VCaP (cell line): ENCODE results near the gene LOC101059915.
A peak's percentile ranks its signal among the peaks of the same experiment; 100 is the strongest.
"Not testable (repeated sequence)": the region's sequence is repeated elsewhere in the genome, so short reads cannot be mapped to it uniquely, and the experiment has no call there.

Experiments
- H3K27ac ChIP-seq: fragments of 450-650 bp; 2 replicates; pipeline ENCODE4 v1.5.1; 2017
- CTCF ChIP-seq: fragments of 450-650 bp; conservative IDR thresholded peaks from 2 replicates; pipeline ENCODE4 v1.5.1; 2017; ENCODE audit warnings: mild to moderate bottlenecking, moderate library complexity

The LOC101059915 gene

DNA sequence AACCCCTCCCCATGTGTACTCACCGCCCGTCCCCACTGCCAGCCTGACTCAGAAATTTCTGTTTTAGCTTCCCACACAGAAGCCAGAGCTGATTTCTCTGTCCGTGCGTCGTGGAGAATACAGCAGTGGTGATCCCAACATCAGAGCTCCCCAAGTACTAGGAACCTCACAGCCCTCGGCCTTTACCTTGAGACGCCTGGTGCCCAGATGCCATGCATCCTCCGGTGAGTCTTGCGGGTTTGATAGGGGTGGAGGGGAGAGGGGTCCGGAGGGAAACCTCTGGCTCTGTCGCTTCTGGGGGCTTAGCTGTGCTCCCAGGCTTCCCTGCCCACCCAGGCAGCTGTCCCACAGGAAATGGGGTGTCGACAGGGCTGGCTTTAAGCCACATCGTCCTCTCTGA is 2.1 kb downstream of the LOC101059915 start:
- TF ChIP-seq CTCF, result no peak
- no peak overlapping the region for H3K27ac ChIP-seq

- not testable (repeated sequence) for H3K27ac ChIP-seq
- peak; percentile 66 for TF ChIP-seq CTCF
Measured at GRCh38 chrX:71669947-71670346, 2.6 kb downstream of the LOC101059915 start.

DNA sequence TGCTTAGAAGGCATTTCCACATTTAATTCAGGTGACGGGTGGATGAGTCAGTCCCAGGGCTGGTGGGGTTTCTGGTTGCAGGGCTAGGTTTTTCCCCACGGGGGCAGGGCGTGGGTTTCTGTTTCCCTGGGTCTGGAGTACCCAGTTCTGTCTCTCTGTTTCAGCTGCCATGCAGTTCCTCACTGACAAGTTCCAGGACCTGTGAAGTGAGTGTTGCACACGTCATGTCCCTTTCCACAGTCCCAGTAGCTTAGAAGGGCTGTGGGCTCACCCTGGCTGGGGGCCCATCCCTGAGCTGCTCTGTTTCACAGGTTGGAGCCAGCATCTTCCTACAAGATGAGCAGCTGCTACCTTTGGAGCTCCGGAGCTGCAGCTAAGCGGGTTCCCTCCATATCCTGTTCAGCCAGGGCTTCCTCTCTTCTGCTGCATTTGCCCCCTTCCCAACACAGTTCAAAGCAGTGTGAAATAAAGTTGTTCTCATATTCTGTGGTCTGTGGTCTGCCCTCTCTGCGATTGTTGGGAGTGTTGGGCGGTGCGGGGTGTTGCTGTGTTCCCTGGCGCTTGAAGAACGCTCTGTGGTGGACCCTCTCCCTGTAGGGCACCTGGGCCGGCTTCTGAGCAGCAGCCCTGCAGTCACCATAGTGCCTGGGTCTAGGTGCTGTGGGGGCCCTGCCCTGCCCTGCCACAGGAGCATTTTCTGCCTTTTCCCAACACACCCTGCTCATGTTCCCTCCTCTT is 3.9 kb downstream of the LOC101059915 start:
- no peak for TF ChIP-seq CTCF
- H3K27ac ChIP-seq, result no peak overlapping the region

GRCh38 chrX:71671938-71672337 is 4.6 kb downstream of the LOC101059915 start:
- H3K27ac ChIP-seq, result no peak overlapping the region
- TF ChIP-seq CTCF, result no peak

GRCh38 chrX:71675636-71676035 is 8.3 kb downstream of the LOC101059915 start:
- not testable (repeated sequence) for H3K27ac ChIP-seq

GRCh38 chrX:71676068-71676795 is 8.9 kb downstream of the LOC101059915 start:
- H3K27ac ChIP-seq, result not testable (repeated sequence)

DNA sequence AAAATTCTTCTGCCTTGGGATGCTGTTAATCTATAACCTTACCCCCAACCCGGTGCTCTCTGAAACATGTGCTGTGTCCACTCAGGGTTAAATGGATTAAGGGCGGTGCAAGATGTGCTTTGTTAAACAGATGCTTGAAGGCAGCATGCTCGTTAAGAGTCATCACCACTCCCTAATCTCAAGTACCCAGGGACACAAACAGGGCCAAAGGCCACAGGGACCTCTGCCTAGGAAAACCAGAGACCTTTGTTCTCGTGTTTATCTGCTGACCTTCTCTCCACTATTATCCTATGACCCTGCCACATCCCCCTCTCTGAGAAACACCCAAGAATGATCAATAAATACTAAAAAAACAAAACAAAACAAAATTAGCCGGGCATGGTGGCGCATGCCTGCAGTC is 9.8 kb downstream of the LOC101059915 start:
- not testable (repeated sequence) for H3K27ac ChIP-seq

DNA sequence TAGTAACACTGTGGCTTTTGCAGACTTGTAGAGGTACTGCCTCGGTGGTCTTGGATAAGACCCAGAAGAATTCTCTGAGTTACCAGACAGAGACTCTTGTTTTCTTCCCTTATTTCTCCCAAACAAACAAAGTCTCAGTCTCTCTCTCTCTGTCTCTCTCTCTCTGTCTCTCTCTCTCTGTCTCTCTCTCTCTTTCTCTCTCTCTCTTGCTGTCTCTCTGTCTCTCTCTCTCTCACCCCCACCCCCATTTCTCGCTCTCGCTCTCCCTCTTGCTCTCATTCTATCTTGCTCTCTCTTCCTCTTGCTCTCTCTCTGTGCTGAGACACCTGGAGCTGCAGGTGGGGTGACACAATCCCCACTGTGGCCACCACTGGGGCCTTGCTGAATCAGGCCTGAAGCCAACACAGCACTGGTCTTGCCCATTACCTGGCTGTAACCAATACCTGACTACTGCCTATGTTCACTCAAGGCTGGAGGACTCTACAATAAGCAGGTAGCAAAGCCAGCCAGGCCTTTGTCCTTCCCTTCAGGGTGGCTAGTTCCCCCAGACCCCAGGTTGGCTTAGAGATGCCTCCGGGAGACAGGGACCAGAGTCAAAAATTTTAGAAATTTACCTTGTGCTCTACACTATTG is 12.3 kb downstream of the LOC101059915 start:
- no peak for TF ChIP-seq CTCF
- no peak overlapping the region for H3K27ac ChIP-seq

- not testable (repeated sequence) for H3K27ac ChIP-seq
Measured at GRCh38 chrX:71696641-71697465, 29.5 kb downstream of the LOC101059915 start.

- not testable (repeated sequence) for H3K27ac ChIP-seq
Measured at GRCh38 chrX:71697466-71698298, 30.3 kb downstream of the LOC101059915 start.

DNA sequence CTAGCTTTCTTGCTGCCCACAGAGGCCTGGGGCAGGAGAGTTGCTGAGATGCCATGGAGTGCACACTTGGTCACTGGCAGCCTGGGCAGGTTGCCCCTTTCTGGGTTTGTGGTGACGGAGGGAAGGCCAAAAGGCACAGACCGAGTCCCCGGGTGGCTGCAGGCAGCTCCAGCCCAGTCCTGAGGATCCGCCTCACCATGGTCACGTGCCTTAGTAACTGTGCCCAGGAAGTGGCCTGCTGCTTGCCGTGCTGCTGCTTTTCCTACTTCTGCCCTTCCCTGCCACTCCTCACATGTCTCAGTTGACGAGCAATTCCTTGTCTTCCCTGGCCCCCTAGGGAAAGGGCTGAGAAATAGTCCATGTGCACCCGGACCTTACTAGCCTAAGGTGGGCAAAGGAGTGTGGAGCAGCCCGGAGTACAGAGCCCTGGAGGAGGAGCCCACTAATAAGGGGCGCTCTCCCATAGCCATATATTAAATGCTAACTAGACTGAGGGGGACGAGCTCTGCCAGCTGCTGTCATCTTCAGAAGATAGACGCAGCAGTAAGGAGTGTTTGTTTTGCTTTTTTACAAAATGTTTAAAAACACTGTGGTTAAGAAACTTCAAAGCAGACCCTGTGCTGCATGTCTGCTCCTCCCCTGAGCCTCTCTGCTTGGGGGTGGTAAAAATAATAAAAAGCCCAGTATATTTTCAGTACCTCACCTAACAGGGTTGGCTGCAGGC is 31.1 kb downstream of the LOC101059915 start:
- not testable (repeated sequence) for H3K27ac ChIP-seq

DNA sequence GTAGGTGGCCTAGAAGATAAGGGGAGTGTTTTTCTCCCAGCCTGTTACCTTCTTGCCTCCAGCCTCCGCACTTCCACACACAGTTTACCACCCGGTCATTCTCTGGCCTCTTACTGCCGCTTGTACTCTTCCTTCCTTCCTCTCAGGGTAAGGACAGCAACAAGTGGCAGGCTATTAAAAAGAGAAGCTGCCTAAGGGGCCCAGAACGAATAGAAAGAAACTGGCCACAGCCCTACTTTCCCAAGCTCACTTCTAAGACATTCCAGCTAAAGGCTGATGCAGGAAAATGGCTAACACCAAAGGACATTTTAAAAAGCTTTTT is 31.6 kb downstream of the LOC101059915 start:
- H3K27ac ChIP-seq, result not testable (repeated sequence)

DNA sequence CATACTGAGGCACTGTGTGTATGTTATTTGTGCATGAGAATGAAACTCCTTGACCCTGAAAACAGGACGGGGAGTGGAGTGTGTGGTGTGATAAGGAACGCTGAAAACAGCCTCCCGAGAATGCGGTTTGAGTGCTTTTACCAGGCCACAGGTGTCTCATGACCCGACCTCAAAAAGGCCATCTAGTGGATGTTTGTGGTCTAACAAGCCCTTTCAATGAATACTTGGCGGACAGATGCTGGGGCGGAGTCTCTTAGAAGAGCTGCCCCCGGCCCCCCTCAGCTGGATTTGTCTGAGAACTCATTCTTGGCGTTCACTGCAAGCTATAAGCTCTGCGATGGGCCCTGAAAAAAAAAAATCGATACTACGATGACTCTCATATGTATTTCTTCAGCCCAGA is 35.5 kb downstream of the LOC101059915 start:
- H3K27ac ChIP-seq, result not testable (repeated sequence)
